Activated naive CD4-positive, alpha-beta T cell treated with anti-CD3 and anti-CD28 coated beads, Interleukin-2, amount 10 ng/mL, durations not matched to agents 7 days and 5 days (primary cell): Measurements from ENCODE around the gene GALK1.

Source experiments
- CTCF ChIA-PET: fragments of 350-600 bp; sonication (Branson Sonifier 250); formaldehyde crosslinking; loops from one replicate; lab custom pipeline; 2021; ENCODE audit warnings: antibody characterized with exemption; lab: Charles Lee
- DNase-seq: peaks from one replicate; pipeline ENCODE4 v3.0.0-alpha.2; 2020
- H3K27ac Mint-ChIP-seq: one replicate; pipeline ENCODE4 v1.8.0; 2021; ENCODE audit warnings: mild to moderate bottlenecking, moderate library complexity, mixed read lengths
- H3K27me3 Mint-ChIP-seq: one replicate; pipeline ENCODE4 v1.8.0; 2021; ENCODE audit warnings: mild to moderate bottlenecking, mixed read lengths
- H3K36me3 Mint-ChIP-seq: one replicate; pipeline ENCODE4 v1.8.0; 2021; ENCODE audit warnings: mixed read lengths
- H3K4me1 Mint-ChIP-seq: one replicate; pipeline ENCODE4 v1.8.0; 2021; ENCODE audit warnings: mixed read lengths
- H3K4me3 Mint-ChIP-seq: one replicate; pipeline ENCODE4 v1.8.0; 2021; ENCODE audit warnings: mild to moderate bottlenecking, moderate library complexity, mixed read lengths
- H3K9me3 Mint-ChIP-seq: one replicate; pipeline ENCODE4 v1.8.0; 2021; ENCODE audit warnings: mixed read lengths

Gene GALK1

GRCh38 chr17:75727391-75727790, 37.6 kb downstream of the GALK1 start:
- H3K36me3 Mint-ChIP-seq: no peaks in the 10 kb centered on the region
- H3K4me1 Mint-ChIP-seq: no peaks in the 10 kb centered on the region
- H3K27me3 Mint-ChIP-seq: peaks cover 6% of the 10 kb centered on the region
- H3K27ac Mint-ChIP-seq: no peak overlapping the region
- no peaks in the 10 kb centered on the region for H3K9me3 Mint-ChIP-seq
- H3K4me3 Mint-ChIP-seq: no peak overlapping the region
- CTCF ChIA-PET: interaction anchor here (1.6 kb wide), 1 partner anchor 20 kb away, joined by 5 read pairs; no protein-coding TSS in a partner anchor
- no peak for DNase-seq

GRCh38 chr17:75725504-75725903, 39.5 kb downstream of the GALK1 start:
- no peaks in the 10 kb centered on the region for H3K9me3 Mint-ChIP-seq
- peaks cover 3% of the 10 kb centered on the region for H3K4me1 Mint-ChIP-seq
- no peaks in the 10 kb centered on the region for H3K36me3 Mint-ChIP-seq
- no peak overlapping the region for H3K4me3 Mint-ChIP-seq
- no peak for DNase-seq
- CTCF ChIA-PET: interaction anchor here (0.6 to 1.1 kb wide), 2 partner anchors 19 to 50 kb away, joined by 3 to 5 read pairs; no protein-coding TSS in a partner anchor
- H3K27ac Mint-ChIP-seq: no peak overlapping the region
- H3K27me3 Mint-ChIP-seq: peaks cover 17% of the 10 kb centered on the region

- DNase-seq: no peak
- no peaks in the 10 kb centered on the region for H3K36me3 Mint-ChIP-seq
- H3K27ac Mint-ChIP-seq: no peak overlapping the region
- peaks cover 29% of the 10 kb centered on the region for H3K27me3 Mint-ChIP-seq
- no peaks in the 10 kb centered on the region for H3K9me3 Mint-ChIP-seq
- peaks cover 5% of the 10 kb centered on the region for H3K4me1 Mint-ChIP-seq
- H3K4me3 Mint-ChIP-seq: no peak overlapping the region
- CTCF ChIA-PET: no interaction called here
Measured at GRCh38 chr17:75724016-75725003, 40.7 kb downstream of the GALK1 start.

- Mint-ChIP-seq H3K9me3 (no peaks in the 10 kb centered on the region), H3K36me3 (no peaks in the 10 kb centered on the region), H3K27ac (no peak overlapping the region), H3K4me3 (no peak overlapping the region), H3K27me3 (peaks cover 38% of the 10 kb centered on the region), H3K4me1 (peaks cover 5% of the 10 kb centered on the region)
- CTCF ChIA-PET: interaction anchor here (0.6 kb wide), 1 partner anchor 520 kb away, joined by 3 read pairs; no protein-coding TSS in a partner anchor
- no peak for DNase-seq
Measured at GRCh38 chr17:75723171-75723930, 41.6 kb downstream of the GALK1 start.

- H3K27me3 Mint-ChIP-seq: peaks cover 46% of the 10 kb centered on the region
- no peaks in the 10 kb centered on the region for H3K9me3 Mint-ChIP-seq
- peaks cover 5% of the 10 kb centered on the region for H3K4me1 Mint-ChIP-seq
- DNase-seq: no peak
- CTCF ChIA-PET: no interaction called here
- H3K27ac Mint-ChIP-seq: no peak overlapping the region
- H3K36me3 Mint-ChIP-seq: no peaks in the 10 kb centered on the region
- no peak overlapping the region for H3K4me3 Mint-ChIP-seq
Measured at GRCh38 chr17:75722542-75723095, 42.4 kb downstream of the GALK1 start.

- Mint-ChIP-seq H3K27me3 (peaks cover 50% of the 10 kb centered on the region), H3K4me3 (peak overlapping the region; percentile 53), H3K36me3 (no peaks in the 10 kb centered on the region), H3K4me1 (peaks cover 5% of the 10 kb centered on the region), H3K9me3 (no peaks in the 10 kb centered on the region), H3K27ac (no peak overlapping the region)
- no peak for DNase-seq
- CTCF ChIA-PET: interaction anchor here (1.4 kb wide), 2 partner anchors 87 to 88 kb away, joined by 3 to 4 read pairs; no protein-coding TSS in a partner anchor
Measured at GRCh38 chr17:75722076-75722475, 42.9 kb downstream of the GALK1 start.

- CTCF ChIA-PET: interaction anchor here (1.4 to 1.5 kb wide), 3 partner anchors 29 to 88 kb away, joined by 3 to 4 read pairs (median 4); no protein-coding TSS in a partner anchor
- Mint-ChIP-seq H3K9me3 (no peaks in the 10 kb centered on the region), H3K36me3 (no peaks in the 10 kb centered on the region), H3K27ac (no peak overlapping the region), H3K4me3 (peak overlapping the region; percentile 53), H3K27me3 (peaks cover 51% of the 10 kb centered on the region), H3K4me1 (peaks cover 5% of the 10 kb centered on the region)
- DNase-seq: no peak
Measured at GRCh38 chr17:75721463-75722011, 43.5 kb downstream of the GALK1 start.

- peak; percentile 83 for DNase-seq
- Mint-ChIP-seq H3K27me3 (peaks cover 51% of the 10 kb centered on the region), H3K4me3 (peak within 1 kb of the TSS; percentile 67), H3K27ac (no peak within 1 kb of the TSS), H3K36me3 (no peaks in the 10 kb centered on the region), H3K4me1 (peaks cover 5% of the 10 kb centered on the region), H3K9me3 (no peaks in the 10 kb centered on the region)
- CTCF ChIA-PET: interaction anchor here (1.2 to 1.5 kb wide), 5 partner anchors 27 to 88 kb away, joined by 3 to 4 read pairs (median 4); partner anchors contain the start of gene SMIM5
Measured at GRCh38 chr17:75720656-75721462, 44.1 kb downstream of the GALK1 start, which contains the start of gene ITGB4. TSS of gene ITGB4 (plus strand) at chr17:75721459. CDS start at chr17:75724704, 3,245 bp downstream.

- DNase-seq: no peak
- no peak overlapping the region for H3K27ac Mint-ChIP-seq
- peaks cover 51% of the 10 kb centered on the region for H3K27me3 Mint-ChIP-seq
- CTCF ChIA-PET: interaction anchor here (1.1 to 1.5 kb wide), 2 partner anchors 28 to 87 kb away, joined by 3 to 7 read pairs; partner anchors contain the start of gene SMIM5
- H3K9me3 Mint-ChIP-seq: no peaks in the 10 kb centered on the region
- no peaks in the 10 kb centered on the region for H3K36me3 Mint-ChIP-seq
- H3K4me3 Mint-ChIP-seq: peak overlapping the region; percentile 67
- H3K4me1 Mint-ChIP-seq: peaks cover 5% of the 10 kb centered on the region
Measured at GRCh38 chr17:75719732-75720131, 45.3 kb downstream of the GALK1 start.

GRCh38 chr17:75712446-75712845, 52.5 kb downstream of the GALK1 start:
- Mint-ChIP-seq H3K4me1 (no peaks in the 10 kb centered on the region), H3K36me3 (peaks cover 10% of the 10 kb centered on the region), H3K4me3 (no peak overlapping the region), H3K27ac (no peak overlapping the region), H3K27me3 (peaks cover 8% of the 10 kb centered on the region), H3K9me3 (no peaks in the 10 kb centered on the region)
- CTCF ChIA-PET: no interaction called here
- no peak for DNase-seq
